ENCODE results near the gene C16orf89. TPM values are rescaled to one million over a fixed set of nuclear protein-coding genes. Genes with fewer than 3 reads are reported as not detected.

Gene C16orf89
- total and polyA plus RNA-seq, 2 experiments from 2014 or later: 2.8 to 4.4 TPM

GRCh38 chr16:5011637-5012036 lies 54.1 kb downstream of the C16orf89 start:
- Histone ChIP-seq H3K4me1 (ENCODE audit: insufficient read depth) (no peaks in the 10 kb centered on the region), H4K20me1 (replicated peaks; ENCODE audit: insufficient read depth) (no peaks in the 10 kb centered on the region), H3K27ac (ENCODE audit: low read depth) (no peak overlapping the region), H3K9me2 (ENCODE audit: insufficient read depth) (no peaks in the 10 kb centered on the region), H2AFZ (no peak overlapping the region), H3K4me2 (no peak overlapping the region), H3K4me3 (no peak overlapping the region), H3K27me3 (ENCODE audit: insufficient read depth) (no peaks in the 10 kb centered on the region), H3K79me2 (replicated peaks; ENCODE audit: insufficient read depth) (no peaks in the 10 kb centered on the region), H3K36me3 (ENCODE audit: insufficient read depth) (no peaks in the 10 kb centered on the region), H3F3A (replicated peaks; ENCODE audit: low read depth) (no peaks in the 10 kb centered on the region)
- ATAC-seq (no peak), DNase-seq (ENCODE audit: low spot score) (no peak)
- Mint-ChIP-seq H3K27me3 (ENCODE audit: insufficient read depth, low read depth, poor library complexity) (peaks cover 5% of the 10 kb centered on the region), H3K36me3 (ENCODE audit: low read depth) (no peaks in the 10 kb centered on the region; the same call in 2 of the 3 replicates), H3K4me1 (no peaks in the 10 kb centered on the region), H3K9me3 (no peaks in the 10 kb centered on the region; the same call in 2 of the 3 replicates), H3K4me3 (no peak overlapping the region), H3K27ac (no peak overlapping the region)
- TF ChIP-seq POLR2AphosphoS5 (IDR thresholded peaks at IDR 0.05; ENCODE audit: low read depth): no peak
- no peak for TF ChIP-seq CREB1 (CRISPR knock-in tag; IDR thresholded peaks at IDR 0.05; ENCODE audit: low read depth)
- no peak for TF ChIP-seq JUNB (IDR thresholded peaks at IDR 0.05; ENCODE audit: unreplicated experiment)

GRCh38 chr16:5010576-5011329 lies 55.0 kb downstream of the C16orf89 start:
- no peak overlapping the region for H2AFZ ChIP-seq
- Mint-ChIP-seq H3K27me3 (ENCODE audit: insufficient read depth, low read depth, poor library complexity) (peaks cover 5% of the 10 kb centered on the region), H3K9me3 (no peaks in the 10 kb centered on the region; the same call in 2 of the 3 replicates), H3K4me1 (no peaks in the 10 kb centered on the region), H3K4me3 (no peak overlapping the region), H3K27ac (no peak overlapping the region), H3K36me3 (ENCODE audit: low read depth) (no peaks in the 10 kb centered on the region; the same call in 2 of the 3 replicates)
- peak in 1 of 2 experiments; percentile 54; a peak in 2 of 4 replicates for TF ChIP-seq CTCF (conservative IDR thresholded peaks at IDR 0.05; ENCODE audit: low read depth in 2 of 2)
- no peak for TF ChIP-seq NANOG (IDR thresholded peaks at IDR 0.05; ENCODE audit: borderline replicate concordance)
- TF ChIP-seq STAT1 (IDR thresholded peaks at IDR 0.05; ENCODE audit: unreplicated experiment): no peak
- H3K79me2 ChIP-seq (replicated peaks; ENCODE audit: insufficient read depth): no peaks in the 10 kb centered on the region
- H3K27ac ChIP-seq (ENCODE audit: low read depth): no peak overlapping the region
- H4K20me1 ChIP-seq (replicated peaks; ENCODE audit: insufficient read depth): no peaks in the 10 kb centered on the region
- H3K4me3 ChIP-seq: no peak overlapping the region
- H3K4me1 ChIP-seq (ENCODE audit: insufficient read depth): no peaks in the 10 kb centered on the region
- no peaks in the 10 kb centered on the region for H3K27me3 ChIP-seq (ENCODE audit: insufficient read depth)
- peak; percentile 76 for ATAC-seq
- no peaks in the 10 kb centered on the region for H3K36me3 ChIP-seq (ENCODE audit: insufficient read depth)
- no peaks in the 10 kb centered on the region for H3K9me2 ChIP-seq (ENCODE audit: insufficient read depth)
- DNase-seq (ENCODE audit: low spot score): peak; percentile 41
- no peaks in the 10 kb centered on the region for H3F3A ChIP-seq (replicated peaks; ENCODE audit: low read depth)
- H3K4me2 ChIP-seq: no peak overlapping the region

- Histone ChIP-seq H3K36me3 (ENCODE audit: insufficient read depth) (no peaks in the 10 kb centered on the region), H3K9me2 (ENCODE audit: insufficient read depth) (no peaks in the 10 kb centered on the region), H3K4me1 (ENCODE audit: insufficient read depth) (no peaks in the 10 kb centered on the region), H4K20me1 (replicated peaks; ENCODE audit: insufficient read depth) (no peaks in the 10 kb centered on the region), H3F3A (replicated peaks; ENCODE audit: low read depth) (no peaks in the 10 kb centered on the region), H2AFZ (no peak overlapping the region), H3K27ac (ENCODE audit: low read depth) (no peak overlapping the region), H3K4me2 (no peak overlapping the region), H3K79me2 (replicated peaks; ENCODE audit: insufficient read depth) (no peaks in the 10 kb centered on the region), H3K27me3 (ENCODE audit: insufficient read depth) (no peaks in the 10 kb centered on the region), H3K4me3 (no peak overlapping the region)
- Mint-ChIP-seq H3K27me3 (ENCODE audit: insufficient read depth, low read depth, poor library complexity) (peaks cover 1% of the 10 kb centered on the region), H3K4me3 (no peak overlapping the region), H3K4me1 (no peaks in the 10 kb centered on the region), H3K9me3 (no peaks in the 10 kb centered on the region; the same call in 2 of the 3 replicates), H3K27ac (no peak overlapping the region), H3K36me3 (ENCODE audit: low read depth) (no peaks in the 10 kb centered on the region)
- ATAC-seq (no peak), DNase-seq (ENCODE audit: low spot score) (no peak)
- TF ChIP-seq STAT1 (IDR thresholded peaks at IDR 0.05; ENCODE audit: unreplicated experiment) (no peak), CTCF (conservative IDR thresholded peaks at IDR 0.05; ENCODE audit: low read depth in 2 of 2) (no peak), POLR2AphosphoS5 (IDR thresholded peaks at IDR 0.05; ENCODE audit: low read depth) (no peak)
Measured at GRCh38 chr16:5008311-5008731, 57.4 kb downstream of the C16orf89 start.
